ENCODE results near the gene MAP2K1. TPM values are rescaled to one million over a fixed set of nuclear protein-coding genes. Genes with fewer than 3 reads are reported as not detected.
A peak's percentile ranks its signal among the peaks of the same experiment; 100 is the strongest.

MAP2K1 gene
- total and polyA plus RNA-seq, 2 of the 4 experiments (the other 2 are of a cell fraction), result 34.7 to 37.8 TPM

DNA sequence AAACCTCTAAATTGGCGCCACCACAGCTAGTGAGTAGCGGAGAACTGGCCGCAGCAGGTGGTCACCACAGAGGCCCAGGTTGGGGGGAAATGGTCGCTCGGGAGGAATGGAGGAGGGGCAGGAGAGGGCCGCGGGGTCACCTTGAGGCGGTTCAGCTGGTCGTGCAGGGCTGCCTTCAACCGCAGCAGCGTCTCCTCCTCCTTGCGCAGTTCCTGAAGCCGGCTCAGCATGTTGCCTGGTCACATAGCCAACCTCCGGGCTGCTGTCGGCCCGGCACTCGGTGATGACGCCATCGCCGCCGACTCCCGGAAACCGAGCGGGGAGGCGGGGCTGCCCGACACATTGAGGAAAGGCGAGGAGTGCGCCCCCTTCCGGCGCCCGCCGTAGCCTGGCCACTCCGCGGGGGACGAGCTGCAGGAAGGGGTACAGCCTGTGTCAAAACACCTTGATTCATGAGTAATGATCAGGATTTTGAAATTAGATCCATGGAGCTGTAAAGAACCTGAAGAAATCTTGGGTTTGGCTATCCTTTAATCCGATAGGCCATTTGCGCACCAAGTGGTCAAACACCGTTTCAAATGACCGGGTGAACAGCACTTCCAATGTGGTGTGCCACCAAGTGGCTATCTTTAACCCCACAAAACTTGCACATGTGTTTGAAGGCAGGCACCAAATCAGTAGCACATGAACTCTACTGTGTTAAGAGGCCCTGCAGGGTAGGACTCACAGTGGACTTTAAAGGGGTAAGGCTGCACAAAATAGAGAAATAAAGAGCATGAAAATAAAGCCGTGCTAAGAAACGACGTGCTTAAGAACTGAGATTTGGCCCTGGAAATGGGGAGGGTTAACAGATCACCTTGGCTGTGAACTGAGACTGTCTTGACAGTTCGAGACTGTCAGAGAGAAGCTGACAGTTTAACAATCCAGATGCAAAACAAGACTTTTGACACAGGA, 111.1 kb downstream of the MAP2K1 start, which contains the start of gene SNAPC5 (continued):
- TF ChIP-seq MAFK (IDR thresholded peaks at IDR 0.05; ENCODE audit: low read depth, low read length) (no peak), MXI1 (IDR thresholded peaks at IDR 0.05; ENCODE audit: borderline replicate concordance, low read depth, low read length) (peak; percentile 99), RCOR1 (IDR thresholded peaks at IDR 0.05; ENCODE audit: insufficient replicate concordance, low read length) (no peak)

All from IMR-90 (cell line).